GM23338 (cell line): ENCODE data around the gene TEX51.

Experiments
- CREB1 ChIP-seq: fragments of 250-450 bp; sonication (Bioruptor Pico); IDR thresholded peaks from 2 replicates; pipeline ENCODE4 v1.5.0; 2020; ENCODE audit warnings: low read depth, mild to moderate bottlenecking, moderate library complexity
- ETS1 ChIP-seq: IDR thresholded peaks from 2 replicates; pipeline ENCODE4 v1.6.1; 2016; ENCODE audit warnings: antibody characterized with exemption
- EZH2 ChIP-seq: fragments of 200-600 bp; sonication (generic); IDR thresholded peaks from one replicate; pipeline ENCODE4 v1.8.0; 2017; ENCODE audit warnings: antibody characterized with exemption, mild to moderate bottlenecking, low read depth; ENCODE audit not compliant: unreplicated experiment
- EZH2phosphoT487 ChIP-seq: fragments of 200-600 bp; sonication (generic); IDR thresholded peaks from one replicate; pipeline ENCODE4 v1.8.1; 2018; ENCODE audit warnings: antibody characterized with exemption; ENCODE audit not compliant: unreplicated experiment
- JUNB ChIP-seq: IDR thresholded peaks from one replicate; pipeline ENCODE4 v1.6.1; 2016; ENCODE audit warnings: antibody characterized with exemption; ENCODE audit not compliant: unreplicated experiment
- POLR2AphosphoS5 ChIP-seq: IDR thresholded peaks from 2 replicates; pipeline ENCODE4 v1.6.1; 2016; ENCODE audit warnings: antibody characterized with exemption, low read depth
- TF ChIP-seq, protein P1 (sequence below), 2 experiments: fragments of 200-600 bp in 1 of 2; sonication (generic) in 1 of 2; conservative IDR thresholded peaks; 2 replicates each; pipeline versions ENCODE4 v1.5.1 to v1.6.1; 2016 to 2017; ENCODE audit warnings: antibody characterized with exemption in 2 of 2, low read depth in 2 of 2, mild to moderate bottlenecking in 2 of 2, moderate library complexity in 1 of 2
- TF ChIP-seq, protein P2 (sequence below): IDR thresholded peaks from one replicate; pipeline ENCODE4 v1.6.1; 2018; ENCODE audit warnings: antibody characterized with exemption; ENCODE audit not compliant: unreplicated experiment

- TF ChIP-seq EZH2phosphoT487 (no peak), POLR2AphosphoS5 (no peak), EZH2 (no peak), JUNB (no peak), ETS1 (no peak), CREB1 (CRISPR knock-in tag) (no peak)
- TF ChIP-seq, protein P1, sequence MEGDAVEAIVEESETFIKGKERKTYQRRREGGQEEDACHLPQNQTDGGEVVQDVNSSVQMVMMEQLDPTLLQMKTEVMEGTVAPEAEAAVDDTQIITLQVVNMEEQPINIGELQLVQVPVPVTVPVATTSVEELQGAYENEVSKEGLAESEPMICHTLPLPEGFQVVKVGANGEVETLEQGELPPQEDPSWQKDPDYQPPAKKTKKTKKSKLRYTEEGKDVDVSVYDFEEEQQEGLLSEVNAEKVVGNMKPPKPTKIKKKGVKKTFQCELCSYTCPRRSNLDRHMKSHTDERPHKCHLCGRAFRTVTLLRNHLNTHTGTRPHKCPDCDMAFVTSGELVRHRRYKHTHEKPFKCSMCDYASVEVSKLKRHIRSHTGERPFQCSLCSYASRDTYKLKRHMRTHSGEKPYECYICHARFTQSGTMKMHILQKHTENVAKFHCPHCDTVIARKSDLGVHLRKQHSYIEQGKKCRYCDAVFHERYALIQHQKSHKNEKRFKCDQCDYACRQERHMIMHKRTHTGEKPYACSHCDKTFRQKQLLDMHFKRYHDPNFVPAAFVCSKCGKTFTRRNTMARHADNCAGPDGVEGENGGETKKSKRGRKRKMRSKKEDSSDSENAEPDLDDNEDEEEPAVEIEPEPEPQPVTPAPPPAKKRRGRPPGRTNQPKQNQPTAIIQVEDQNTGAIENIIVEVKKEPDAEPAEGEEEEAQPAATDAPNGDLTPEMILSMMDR (conservative IDR thresholded peaks at IDR 0.05; ENCODE audit: low read depth in 2 of 2), result no peak
- TF ChIP-seq, protein P2, sequence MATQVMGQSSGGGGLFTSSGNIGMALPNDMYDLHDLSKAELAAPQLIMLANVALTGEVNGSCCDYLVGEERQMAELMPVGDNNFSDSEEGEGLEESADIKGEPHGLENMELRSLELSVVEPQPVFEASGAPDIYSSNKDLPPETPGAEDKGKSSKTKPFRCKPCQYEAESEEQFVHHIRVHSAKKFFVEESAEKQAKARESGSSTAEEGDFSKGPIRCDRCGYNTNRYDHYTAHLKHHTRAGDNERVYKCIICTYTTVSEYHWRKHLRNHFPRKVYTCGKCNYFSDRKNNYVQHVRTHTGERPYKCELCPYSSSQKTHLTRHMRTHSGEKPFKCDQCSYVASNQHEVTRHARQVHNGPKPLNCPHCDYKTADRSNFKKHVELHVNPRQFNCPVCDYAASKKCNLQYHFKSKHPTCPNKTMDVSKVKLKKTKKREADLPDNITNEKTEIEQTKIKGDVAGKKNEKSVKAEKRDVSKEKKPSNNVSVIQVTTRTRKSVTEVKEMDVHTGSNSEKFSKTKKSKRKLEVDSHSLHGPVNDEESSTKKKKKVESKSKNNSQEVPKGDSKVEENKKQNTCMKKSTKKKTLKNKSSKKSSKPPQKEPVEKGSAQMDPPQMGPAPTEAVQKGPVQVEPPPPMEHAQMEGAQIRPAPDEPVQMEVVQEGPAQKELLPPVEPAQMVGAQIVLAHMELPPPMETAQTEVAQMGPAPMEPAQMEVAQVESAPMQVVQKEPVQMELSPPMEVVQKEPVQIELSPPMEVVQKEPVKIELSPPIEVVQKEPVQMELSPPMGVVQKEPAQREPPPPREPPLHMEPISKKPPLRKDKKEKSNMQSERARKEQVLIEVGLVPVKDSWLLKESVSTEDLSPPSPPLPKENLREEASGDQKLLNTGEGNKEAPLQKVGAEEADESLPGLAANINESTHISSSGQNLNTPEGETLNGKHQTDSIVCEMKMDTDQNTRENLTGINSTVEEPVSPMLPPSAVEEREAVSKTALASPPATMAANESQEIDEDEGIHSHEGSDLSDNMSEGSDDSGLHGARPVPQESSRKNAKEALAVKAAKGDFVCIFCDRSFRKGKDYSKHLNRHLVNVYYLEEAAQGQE, result no peak
Measured at GRCh38 chr2:126852361-126852760, 46.3 kb upstream of the TEX51 start.
